GM19193 (cell line): ENCODE results near the gene CCDC50.

Experiments
- POLR2A ChIP-seq: IDR thresholded peaks from 4 replicates; pipeline ENCODE4 v1.6.1; 2011; ENCODE audit not compliant: insufficient read depth, insufficient read length; ENCODE audit errors: extremely low read depth

Gene CCDC50

DNA sequence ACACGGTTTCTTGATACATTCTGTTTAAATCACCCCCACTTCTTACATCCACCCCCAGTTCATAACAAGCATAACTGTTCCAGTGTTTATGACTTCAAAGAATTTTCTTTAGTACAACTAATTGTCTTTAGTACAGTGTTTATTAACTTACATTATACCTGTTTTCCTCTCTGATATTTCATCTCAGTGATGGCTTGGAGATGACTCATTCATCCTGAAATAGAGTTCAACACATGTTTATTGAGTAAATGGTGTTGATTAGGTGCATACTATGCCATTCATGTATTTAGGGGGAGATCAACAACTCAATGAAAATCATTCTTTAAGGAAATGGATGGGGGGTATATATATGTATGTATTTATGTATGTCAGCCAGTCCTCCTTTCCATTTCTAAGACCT is 22.8 kb downstream of the CCDC50 start:
- no peak for TF ChIP-seq POLR2A

DNA sequence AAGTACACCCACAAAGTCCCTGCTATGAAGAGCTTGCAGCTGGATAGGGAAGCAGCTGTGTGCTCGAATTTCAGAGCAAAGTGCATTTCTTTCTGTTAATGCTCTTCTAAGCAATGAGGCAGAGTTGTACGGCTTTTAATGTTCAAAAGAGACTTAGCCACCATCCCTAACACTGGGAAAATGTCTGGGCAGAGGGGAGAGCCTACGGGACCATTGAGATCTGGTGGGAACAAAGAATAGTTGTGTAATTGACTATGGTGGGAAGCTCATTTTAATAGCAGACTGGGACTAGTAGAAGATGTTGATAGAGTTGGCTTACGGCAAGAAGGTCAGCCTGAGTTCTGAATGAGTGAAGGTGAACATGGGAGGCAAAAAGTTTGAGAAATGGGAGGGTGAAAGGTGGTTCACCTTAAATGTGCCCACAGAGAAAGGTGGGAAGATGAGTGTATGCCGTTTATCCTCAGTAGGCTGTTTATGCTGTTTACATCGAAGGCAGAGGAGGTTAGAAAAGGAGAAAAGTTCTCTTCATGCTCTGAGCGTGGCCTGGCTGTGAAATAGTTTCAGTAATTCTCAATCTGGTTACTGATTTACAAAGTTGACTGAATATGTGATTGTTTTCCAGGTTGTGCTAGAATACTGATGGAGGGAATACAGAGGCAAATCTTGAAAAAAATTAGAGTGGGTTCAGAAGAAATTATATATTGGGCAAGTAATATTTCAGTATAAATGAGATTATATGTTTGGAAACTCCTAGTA is 24.0 kb downstream of the CCDC50 start:
- no peak for TF ChIP-seq POLR2A

DNA sequence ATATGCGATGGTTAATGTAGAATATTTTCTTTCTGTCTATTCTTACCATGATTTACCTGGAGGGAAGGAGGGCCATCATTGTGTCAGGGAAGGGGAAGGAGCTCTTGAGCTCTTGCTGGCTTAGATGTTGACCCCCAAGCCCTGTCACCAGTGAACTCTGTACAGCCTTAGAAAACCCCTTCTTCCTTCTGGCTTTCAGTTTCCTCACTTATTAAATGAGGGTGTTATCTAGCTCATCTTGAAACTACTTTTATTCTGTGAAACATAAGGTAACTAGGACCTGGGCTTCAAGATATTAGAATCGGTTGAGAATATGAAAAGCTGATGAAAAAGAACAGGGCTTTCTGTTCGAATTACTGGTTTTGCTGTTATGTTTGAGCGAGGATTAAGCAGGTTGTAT is 26.2 kb downstream of the CCDC50 start:
- TF ChIP-seq POLR2A, result no peak

DNA sequence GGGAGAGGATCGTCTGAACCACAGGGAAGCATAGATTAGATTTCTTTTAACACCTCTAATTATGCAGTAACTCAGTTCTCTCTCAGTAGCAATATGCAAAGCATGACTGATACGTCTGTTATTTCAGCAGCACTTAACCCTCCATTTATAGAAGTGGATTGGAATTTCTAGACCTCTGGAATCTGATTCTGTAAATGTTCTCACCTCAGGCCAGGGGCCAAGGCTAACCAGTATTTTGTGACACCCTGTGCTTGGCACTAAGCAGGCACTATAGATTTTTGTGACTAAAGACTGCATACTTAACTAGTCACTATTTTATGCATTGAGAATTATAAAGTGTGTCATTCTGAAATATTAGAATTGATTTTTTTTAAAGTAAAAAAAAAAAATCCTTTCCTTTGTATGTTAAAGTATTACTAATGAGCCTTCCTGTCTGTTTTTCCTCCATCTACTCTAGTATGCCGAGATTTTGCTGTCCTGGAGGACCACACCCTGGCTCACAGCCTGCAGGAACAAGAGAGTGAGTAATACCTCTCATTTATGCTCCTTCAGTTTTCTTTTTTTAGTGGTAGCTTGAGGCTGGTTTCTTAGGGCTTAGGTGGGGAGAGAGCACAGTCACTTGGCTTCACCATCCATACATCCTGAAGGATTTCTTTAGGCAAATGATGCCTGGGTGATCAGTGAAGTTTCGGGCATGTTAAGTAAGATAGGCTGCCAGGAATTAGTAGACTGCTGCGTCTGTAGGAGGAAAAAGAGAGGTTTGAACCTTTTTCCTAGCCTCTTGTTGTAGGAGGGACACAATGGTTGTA is 27.6 kb downstream of the CCDC50 start:
- no peak for TF ChIP-seq POLR2A

DNA sequence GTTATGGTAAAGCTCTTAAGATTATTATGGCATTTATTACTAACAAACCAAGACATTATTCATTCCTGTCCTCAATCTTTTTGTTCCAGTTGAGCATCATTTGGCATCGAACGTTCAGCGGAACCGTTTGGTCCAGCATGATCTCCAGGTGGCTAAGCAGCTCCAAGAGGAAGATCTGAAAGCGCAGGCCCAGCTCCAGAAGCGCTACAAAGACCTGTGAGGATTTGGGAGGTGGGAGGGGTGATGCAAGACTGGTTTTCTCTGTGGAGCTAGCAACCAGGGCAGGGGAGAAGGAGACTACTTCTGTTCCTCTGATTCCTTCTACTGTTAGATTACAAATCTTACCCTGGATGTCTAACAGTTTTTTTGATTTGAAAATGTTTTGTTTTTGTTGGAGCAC is 28.7 kb downstream of the CCDC50 start:
- no peak for TF ChIP-seq POLR2A

DNA sequence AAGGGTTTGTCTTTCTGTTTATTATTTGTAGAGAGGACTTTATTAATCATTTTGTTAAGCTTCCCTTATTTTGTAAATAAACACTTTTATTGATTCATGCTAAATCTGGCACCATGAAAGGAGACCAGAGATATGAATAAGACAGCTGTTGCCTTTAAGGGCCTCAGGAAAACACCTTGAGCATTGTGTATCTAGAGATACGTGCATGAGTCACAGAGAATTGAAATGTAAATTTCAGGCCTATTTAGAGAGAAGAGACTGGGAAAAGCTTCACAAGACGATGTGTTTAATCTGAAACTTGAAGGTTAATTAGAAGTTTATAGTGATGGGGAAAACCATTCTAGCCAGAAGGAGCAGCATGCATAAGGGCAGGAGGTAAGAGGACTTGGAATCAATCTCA is 29.7 kb downstream of the CCDC50 start:
- no peak for TF ChIP-seq POLR2A

DNA sequence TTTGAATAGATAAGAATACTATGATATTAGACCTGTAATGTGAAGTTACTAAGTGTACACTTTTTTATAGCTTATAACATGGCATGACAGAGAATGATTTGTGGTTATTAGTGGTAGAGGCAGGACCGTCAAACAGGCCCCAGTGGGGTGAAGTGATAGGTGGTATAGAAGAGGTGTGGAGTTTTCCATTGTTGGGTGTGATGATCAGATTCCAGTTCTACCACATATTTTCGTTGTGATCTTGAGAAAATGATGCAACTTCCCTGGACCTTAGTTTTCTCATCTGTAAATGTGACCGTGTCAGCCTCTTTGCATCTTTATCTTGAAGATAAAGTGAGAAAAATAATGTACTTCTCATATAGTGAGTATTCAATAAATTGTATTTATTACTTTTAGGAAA is 31.4 kb downstream of the CCDC50 start:
- TF ChIP-seq POLR2A, result no peak

DNA sequence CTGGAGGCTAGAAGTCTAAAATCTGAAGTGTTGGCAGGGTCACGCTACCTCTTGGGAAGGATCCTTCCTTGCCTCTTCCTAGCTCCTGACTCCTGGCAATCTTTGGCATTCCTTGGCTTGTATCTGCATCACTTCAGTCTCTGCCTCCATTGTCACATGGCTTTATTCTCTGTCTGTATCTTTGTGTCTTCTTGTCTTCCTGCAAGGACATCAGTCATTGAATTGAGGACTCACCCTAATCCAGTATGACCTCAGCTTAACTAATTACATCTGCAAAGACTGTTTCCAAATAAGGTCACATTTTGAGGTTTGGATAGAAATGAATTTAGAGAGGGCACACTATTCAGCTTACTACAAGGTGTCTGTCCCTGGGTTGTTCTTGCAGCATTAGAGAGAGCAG is 32.3 kb downstream of the CCDC50 start:
- no peak for TF ChIP-seq POLR2A

DNA sequence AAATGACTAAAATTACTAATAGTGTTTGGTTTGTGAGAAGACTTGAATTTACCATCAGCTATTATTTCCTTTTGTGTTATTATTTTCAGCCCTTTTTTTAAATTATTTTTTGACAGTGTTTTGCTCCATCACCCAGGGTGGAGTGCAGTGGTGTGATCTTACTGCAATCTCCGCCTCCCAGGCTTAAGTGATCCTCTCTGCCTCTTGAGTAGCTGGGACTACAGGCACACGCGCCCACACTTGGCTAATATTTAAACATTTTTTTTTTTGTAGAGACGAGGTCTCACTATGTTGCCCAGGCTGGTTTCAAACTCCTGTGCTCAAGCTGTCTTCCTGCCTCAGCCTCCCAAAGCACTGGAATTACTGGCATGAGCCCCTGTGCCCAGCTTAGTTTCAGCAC is 32.8 kb downstream of the CCDC50 start:
- no peak for TF ChIP-seq POLR2A

DNA sequence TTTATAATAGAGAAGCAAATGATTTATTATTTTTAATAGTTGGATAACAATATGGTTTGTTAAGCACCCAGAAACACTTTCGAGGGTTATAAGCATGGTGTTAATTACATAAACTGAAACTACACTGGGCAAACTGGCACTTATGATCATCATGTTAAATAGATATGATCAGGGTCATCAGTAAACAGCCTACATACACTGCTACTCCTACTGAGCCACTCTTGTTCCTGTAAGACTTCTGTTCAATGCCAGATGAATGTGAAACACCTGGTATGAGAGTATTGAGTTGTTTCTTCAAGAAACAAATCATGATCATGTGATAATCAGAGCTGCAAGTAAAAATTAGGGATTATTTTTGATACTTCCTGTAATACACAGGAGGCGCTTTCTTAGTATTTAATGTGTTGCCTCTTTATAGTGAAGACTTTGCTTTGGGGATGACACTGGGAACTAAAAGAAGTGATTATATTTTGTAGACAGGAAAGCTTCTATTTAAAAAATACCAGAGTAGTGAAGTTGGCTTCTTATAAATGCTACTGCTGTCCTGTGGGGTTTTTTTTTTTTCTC is 33.4 kb downstream of the CCDC50 start:
- TF ChIP-seq POLR2A, result no peak

DNA sequence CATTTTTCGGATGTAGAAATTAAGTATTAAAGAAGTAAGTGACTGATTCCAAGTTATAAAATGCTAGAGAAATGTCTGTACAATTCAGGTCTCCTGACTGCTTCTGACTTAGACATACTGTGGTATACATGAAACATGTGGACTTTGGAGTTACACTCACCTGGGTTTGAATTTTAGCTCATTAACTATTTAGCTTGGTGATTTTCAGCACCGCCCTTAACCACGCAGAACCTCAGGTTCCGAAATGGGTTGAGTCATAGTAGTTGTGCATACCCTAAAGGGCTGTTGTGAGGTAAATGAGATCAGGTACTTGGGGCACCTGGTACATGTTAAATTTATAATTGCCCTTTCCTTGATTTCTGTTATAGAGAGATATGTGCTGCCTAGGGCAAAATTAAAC is 34.0 kb downstream of the CCDC50 start:
- TF ChIP-seq POLR2A, result no peak

DNA sequence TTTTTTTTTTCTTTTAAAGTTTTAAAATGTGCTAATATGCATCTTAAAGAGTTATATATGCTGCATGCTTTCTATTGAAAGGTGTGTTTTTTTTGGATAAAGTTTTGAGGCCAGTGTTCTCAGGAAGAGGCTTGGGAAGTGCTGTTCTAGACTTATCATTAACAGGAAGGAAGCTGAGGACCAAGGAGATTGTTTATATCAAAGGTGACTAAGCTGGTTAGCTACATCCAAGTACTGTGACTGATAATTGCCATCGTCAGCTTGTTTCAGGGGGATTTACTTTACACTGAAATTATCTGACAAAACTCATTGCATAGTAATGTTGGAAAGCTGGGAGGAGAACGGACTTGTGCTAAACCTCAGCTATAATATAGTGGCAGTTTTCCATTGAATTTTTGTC is 37.5 kb downstream of the CCDC50 start:
- TF ChIP-seq POLR2A, result no peak

DNA sequence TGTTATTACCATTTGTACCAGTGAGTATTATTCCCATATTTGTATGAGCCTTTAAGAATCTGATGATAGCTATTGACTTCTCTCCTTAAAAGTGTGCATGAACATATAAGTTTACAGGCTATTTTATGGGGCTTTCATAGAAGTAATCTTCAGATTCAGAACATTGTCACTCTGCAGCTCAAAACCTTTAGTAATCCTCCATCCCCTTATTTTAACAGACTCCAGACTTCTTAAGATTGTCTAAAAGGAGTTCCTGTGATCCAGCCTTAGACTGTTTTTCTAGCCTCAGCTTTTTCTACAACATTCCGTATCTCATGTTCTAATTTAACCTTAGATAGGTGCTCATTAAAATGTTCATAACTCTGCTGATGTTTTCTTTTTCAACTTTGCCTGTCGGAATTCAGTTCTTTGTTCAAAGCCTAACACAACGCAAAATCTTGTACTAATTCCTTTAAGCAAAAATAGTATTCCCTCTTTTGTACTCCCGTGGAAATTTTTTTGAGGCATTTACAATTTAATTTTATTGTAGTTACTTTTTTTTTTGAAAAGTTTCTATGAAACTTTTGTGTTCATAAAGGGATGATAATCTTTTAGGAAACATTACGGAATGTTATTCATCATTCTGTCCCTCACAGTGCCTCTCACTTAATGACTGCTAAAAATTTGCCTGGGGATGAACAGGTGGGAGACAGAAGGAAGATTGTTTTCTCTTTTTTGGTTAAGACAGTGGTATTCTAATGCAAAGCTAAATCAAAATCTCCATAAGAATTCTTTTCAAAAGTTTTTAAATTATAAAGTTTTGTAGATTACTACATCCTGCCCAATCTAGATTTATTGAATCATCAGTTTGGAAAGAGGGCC is 39.8 kb downstream of the CCDC50 start:
- no peak for TF ChIP-seq POLR2A

DNA sequence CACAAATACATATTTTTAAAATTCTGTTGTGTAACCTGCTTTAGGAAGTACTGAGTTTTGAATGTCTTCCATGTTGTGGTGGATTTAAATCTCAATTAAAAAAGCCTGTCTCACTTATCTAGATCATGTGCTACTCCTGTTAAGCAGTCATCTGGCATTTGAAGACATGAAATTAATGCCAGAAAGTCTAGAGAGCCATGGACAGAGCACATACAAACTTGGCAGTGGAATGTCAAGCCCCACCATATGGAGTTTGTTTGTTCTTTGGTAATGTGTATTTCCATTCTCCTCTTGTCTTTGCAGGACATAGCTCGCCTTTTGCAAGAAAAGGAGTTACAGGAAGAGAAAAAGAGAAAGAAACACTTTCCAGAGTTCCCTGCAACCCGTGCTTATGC is 40.4 kb downstream of the CCDC50 start:
- TF ChIP-seq POLR2A, result no peak

DNA sequence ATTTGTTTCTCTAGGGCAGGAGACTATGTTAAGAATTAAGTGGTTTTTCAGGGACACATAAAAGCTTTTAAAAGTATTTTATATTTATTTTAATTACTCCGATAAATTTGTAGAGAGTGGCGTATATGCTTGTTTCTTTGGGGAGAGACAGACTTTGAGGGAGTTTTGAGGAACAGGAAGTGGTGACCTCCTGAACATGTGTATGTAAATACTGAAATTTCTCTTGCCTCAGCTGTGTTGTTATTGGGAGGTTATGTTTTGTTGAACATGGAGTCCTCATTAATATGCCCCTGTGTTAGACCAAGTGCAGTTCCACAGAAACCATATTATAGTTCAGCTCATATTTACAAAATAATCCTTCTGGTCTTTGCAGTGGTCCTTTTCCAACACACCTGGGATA is 42.9 kb downstream of the CCDC50 start:
- TF ChIP-seq POLR2A, result no peak
